Measurements from ENCODE around the gene RNF212. TPM values are rescaled to one million over a fixed set of nuclear protein-coding genes. Genes with fewer than 3 reads are reported as not detected.

Gene RNF212
- total RNA-seq, 2 donors from 2014 or later, result 7.1 to 15.3 TPM

GRCh38 chr4:1027915-1028238 lies 85.5 kb downstream of the RNF212 start:
- Histone ChIP-seq H3K4me1 (replicated peaks) (no peaks in the 10 kb centered on the region), H3K27ac (no peak overlapping the region), H3K27me3 (replicated peaks; ENCODE audit: insufficient read depth) (no peaks in the 10 kb centered on the region), H3K36me3 (no peaks in the 10 kb centered on the region), H3K9me3 (no peaks in the 10 kb centered on the region), H3K4me3 (no peak overlapping the region)
- TF ChIP-seq POLR2A (IDR thresholded peaks at IDR 0.05), result no peak
- TF ChIP-seq, protein P1, sequence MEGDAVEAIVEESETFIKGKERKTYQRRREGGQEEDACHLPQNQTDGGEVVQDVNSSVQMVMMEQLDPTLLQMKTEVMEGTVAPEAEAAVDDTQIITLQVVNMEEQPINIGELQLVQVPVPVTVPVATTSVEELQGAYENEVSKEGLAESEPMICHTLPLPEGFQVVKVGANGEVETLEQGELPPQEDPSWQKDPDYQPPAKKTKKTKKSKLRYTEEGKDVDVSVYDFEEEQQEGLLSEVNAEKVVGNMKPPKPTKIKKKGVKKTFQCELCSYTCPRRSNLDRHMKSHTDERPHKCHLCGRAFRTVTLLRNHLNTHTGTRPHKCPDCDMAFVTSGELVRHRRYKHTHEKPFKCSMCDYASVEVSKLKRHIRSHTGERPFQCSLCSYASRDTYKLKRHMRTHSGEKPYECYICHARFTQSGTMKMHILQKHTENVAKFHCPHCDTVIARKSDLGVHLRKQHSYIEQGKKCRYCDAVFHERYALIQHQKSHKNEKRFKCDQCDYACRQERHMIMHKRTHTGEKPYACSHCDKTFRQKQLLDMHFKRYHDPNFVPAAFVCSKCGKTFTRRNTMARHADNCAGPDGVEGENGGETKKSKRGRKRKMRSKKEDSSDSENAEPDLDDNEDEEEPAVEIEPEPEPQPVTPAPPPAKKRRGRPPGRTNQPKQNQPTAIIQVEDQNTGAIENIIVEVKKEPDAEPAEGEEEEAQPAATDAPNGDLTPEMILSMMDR (IDR thresholded peaks at IDR 0.05), result no peak
- no peak for TF ChIP-seq POLR2AphosphoS5 (IDR thresholded peaks at IDR 0.05)
- DNase-seq (ENCODE audit: low spot score), result no peak
- WGBS, result 72% methylated on average over 9 of the region's 9 CpGs
- intact Hi-C loops (cut with DNase I), result no loop called here

DNA sequence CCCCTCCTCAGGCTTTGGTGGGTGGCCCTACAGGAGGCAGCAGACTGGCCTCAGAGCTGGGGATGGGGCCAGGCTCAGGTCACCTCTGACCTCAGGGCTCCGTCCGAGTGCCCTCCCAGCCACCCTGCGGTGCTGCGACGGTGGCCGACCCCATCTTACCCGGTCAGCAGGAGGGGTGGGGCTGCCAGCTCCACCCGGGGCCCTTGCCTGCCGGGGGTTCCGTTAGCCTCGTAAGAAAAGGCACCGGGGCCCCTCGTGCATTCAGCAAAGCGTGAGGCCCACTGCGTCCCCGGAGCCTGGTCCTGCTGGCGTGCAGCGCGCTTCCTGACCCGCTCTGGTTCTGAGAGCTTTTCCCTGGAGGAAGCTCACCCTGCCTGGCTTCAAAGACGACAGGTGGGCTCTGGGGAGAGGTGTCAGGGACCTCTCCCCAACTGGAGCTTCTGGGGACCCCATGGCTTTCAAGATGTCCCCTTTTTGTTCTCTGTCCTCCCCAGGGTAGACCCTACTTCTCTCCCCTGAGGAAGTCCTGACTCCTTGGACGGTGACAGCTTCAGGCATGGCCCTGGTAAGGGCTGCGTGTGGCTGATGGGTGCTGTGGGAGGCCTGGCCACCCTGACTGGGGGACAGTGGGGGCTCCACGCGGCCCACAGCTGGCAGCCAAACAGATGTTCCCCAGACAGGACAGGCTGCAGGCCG lies 86.0 kb downstream of the RNF212 start:
- no peak overlapping the region for H3K27ac ChIP-seq
- no peaks in the 10 kb centered on the region for H3K9me3 ChIP-seq
- WGBS, result 74% methylated on average over 24 of the region's 26 CpGs
- intact Hi-C loops (cut with DNase I), result no loop called here
- H3K27me3 ChIP-seq (replicated peaks; ENCODE audit: insufficient read depth), result no peaks in the 10 kb centered on the region
- no peak overlapping the region for H3K4me3 ChIP-seq
- no peak for DNase-seq (ENCODE audit: low spot score)
- H3K36me3 ChIP-seq, result no peaks in the 10 kb centered on the region
- no peaks in the 10 kb centered on the region for H3K4me1 ChIP-seq (replicated peaks)
- TF ChIP-seq POLR2A (IDR thresholded peaks at IDR 0.05) (no peak), POLR2AphosphoS5 (IDR thresholded peaks at IDR 0.05) (no peak)
- TF ChIP-seq, protein P1 (IDR thresholded peaks at IDR 0.05), result no peak

DNA sequence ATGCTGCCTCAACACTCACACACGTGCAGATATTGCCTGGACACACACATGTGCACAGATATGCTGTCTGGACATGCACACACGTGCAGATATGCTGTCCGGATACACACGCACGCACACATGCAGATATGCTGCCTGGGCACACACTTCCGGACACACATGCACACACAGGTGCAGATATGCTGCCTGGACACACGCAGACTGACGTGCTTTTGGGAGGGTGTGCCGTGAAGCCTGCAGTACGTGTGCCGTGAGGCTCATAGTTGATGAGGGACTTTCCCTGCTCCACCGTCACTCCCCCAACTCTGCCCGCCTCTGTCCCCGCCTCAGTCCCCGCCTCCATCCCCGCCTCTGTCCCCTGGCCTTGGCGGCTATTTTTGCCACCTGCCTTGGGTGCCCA lies 87.2 kb downstream of the RNF212 start:
- Histone ChIP-seq H3K36me3 (no peaks in the 10 kb centered on the region), H3K4me3 (no peak overlapping the region), H3K27me3 (replicated peaks; ENCODE audit: insufficient read depth) (no peaks in the 10 kb centered on the region), H3K4me1 (replicated peaks) (no peaks in the 10 kb centered on the region), H3K9me3 (no peaks in the 10 kb centered on the region), H3K27ac (no peak overlapping the region)
- intact Hi-C loops (cut with DNase I), result no loop called here
- TF ChIP-seq, protein P1 (IDR thresholded peaks at IDR 0.05), result no peak
- no peak for DNase-seq (ENCODE audit: low spot score)
- 43% methylated on average over 17 of the region's 17 CpGs for WGBS

DNA sequence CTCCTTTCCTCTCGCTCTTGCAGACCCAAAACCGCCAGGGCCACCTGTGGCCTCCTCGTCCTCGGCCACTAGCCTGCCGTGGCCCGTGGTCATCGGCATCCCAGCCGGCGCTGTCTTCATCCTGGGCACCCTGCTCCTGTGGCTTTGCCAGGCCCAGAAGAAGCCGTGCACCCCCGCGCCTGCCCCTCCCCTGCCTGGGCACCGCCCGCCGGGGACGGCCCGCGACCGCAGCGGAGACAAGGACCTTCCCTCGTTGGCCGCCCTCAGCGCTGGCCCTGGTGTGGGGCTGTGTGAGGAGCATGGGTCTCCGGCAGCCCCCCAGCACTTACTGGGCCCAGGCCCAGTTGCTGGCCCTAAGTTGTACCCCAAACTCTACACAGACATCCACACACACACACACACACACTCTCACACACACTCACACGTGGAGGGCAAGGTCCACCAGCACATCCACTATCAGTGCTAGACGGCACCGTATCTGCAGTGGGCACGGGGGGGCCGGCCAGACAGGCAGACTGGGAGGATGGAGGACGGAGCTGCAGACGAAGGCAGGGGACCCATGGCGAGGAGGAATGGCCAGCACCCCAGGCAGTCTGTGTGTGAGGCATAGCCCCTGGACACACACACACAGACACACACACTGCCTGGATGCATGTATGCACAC lies 88.3 kb downstream of the RNF212 start:
- H3K9me3 ChIP-seq, result no peaks in the 10 kb centered on the region
- H3K4me3 ChIP-seq, result no peak overlapping the region
- intact Hi-C loops (cut with DNase I), result no loop called here
- no peaks in the 10 kb centered on the region for H3K36me3 ChIP-seq
- no peak for DNase-seq (ENCODE audit: low spot score)
- WGBS, result 92% methylated on average over 24 of the region's 32 CpGs
- TF ChIP-seq POLR2AphosphoS5 (IDR thresholded peaks at IDR 0.05), result no peak
- TF ChIP-seq POLR2A (IDR thresholded peaks at IDR 0.05), result no peak
- TF ChIP-seq, protein P1 (IDR thresholded peaks at IDR 0.05), result no peak
- H3K4me1 ChIP-seq (replicated peaks), result no peaks in the 10 kb centered on the region
- H3K27ac ChIP-seq, result no peak overlapping the region
- H3K27me3 ChIP-seq (replicated peaks; ENCODE audit: insufficient read depth), result no peaks in the 10 kb centered on the region
